A673 (cell line): ENCODE results near the gene AMOTL1. TPM values are rescaled to one million over a fixed set of nuclear protein-coding genes. Genes with fewer than 3 reads are reported as not detected.

Experiments used
- BruUV-seq: library from RNA; stranded (reverse); fragments of 400-500 nt; replicated peaks from 2 replicates; lab custom pipeline; 2021; lab: Mats Ljungman, UMichigan
- CTCF ChIA-PET: fragments of 300-600 bp; sonication (Branson Sonifier 250); formaldehyde crosslinking; loops from one replicate; lab custom pipeline; 2022; ENCODE audit warnings: antibody characterized with exemption; lab: Charles Lee
- POLR2A ChIA-PET: fragments of 300-600 bp; sonication (Branson Sonifier 250); formaldehyde crosslinking; loops from one replicate; lab custom pipeline; 2022; ENCODE audit warnings: antibody characterized with exemption; ENCODE audit not compliant: low non-redundant PET; lab: Charles Lee
- DNase-seq: peaks from one replicate; pipeline ENCODE4 v3.0.0-alpha.2; 2015; ENCODE audit warnings: low spot score
- H3K27ac ChIP-seq: fragments of 200-600 bp; sonication (generic); 2 replicates; pipeline ENCODE4 v1.5.1; 2016; ENCODE audit warnings: mixed run types, low read depth, mild to moderate bottlenecking, mixed read lengths, antibody characterized with exemption, low read length; ENCODE audit not compliant: poor library complexity, severe bottlenecking
- H3K27me3 ChIP-seq: fragments of 200-600 bp; sonication (generic); replicated peaks from 2 replicates; pipeline ENCODE4 v1.6.1; 2017; ENCODE audit warnings: mixed run types, low read depth, mild to moderate bottlenecking, mixed read lengths, antibody characterized with exemption, low read length; ENCODE audit not compliant: insufficient read depth, poor library complexity
- H3K36me3 ChIP-seq: fragments of 200-600 bp; sonication (generic); 2 replicates; pipeline ENCODE4 v1.6.1; 2016; ENCODE audit warnings: mixed run types, mild to moderate bottlenecking, mixed read lengths, antibody characterized with exemption, low read length; ENCODE audit not compliant: insufficient read depth, poor library complexity, severe bottlenecking
- H3K4me1 ChIP-seq: fragments of 200-600 bp; sonication (generic); 2 replicates; pipeline ENCODE4 v1.6.1; 2017; ENCODE audit warnings: mixed run types, mild to moderate bottlenecking, mixed read lengths, antibody characterized with exemption, low read length; ENCODE audit not compliant: insufficient read depth, poor library complexity, severe bottlenecking
- H3K4me3 ChIP-seq: fragments of 200-600 bp; sonication (generic); 2 replicates; pipeline ENCODE4 v1.5.1; 2016; ENCODE audit warnings: low read depth, mixed run types, mild to moderate bottlenecking, mixed read lengths, low read length; ENCODE audit not compliant: poor library complexity, severe bottlenecking
- H3K9me3 ChIP-seq: fragments of 200-600 bp; sonication (generic); 2 replicates; pipeline ENCODE4 v1.6.1; 2016; ENCODE audit warnings: mixed run types, low read depth, mild to moderate bottlenecking, mixed read lengths, antibody characterized with exemption, low read length; ENCODE audit not compliant: poor library complexity, severe bottlenecking
- CTCF ChIP-seq: fragments of 300-800, 200-600 bp; sonication (generic); conservative IDR thresholded peaks from 2 replicates; pipeline ENCODE4 v1.5.1; 2017; ENCODE audit warnings: low read depth, mild to moderate bottlenecking, antibody characterized with exemption, low read length, moderate library complexity, mixed read lengths
- EZH2 ChIP-seq: fragments of 200-600 bp; sonication (generic); IDR thresholded peaks from 2 replicates; pipeline ENCODE4 v1.6.1; 2017; ENCODE audit warnings: borderline replicate concordance, low read depth, mild to moderate bottlenecking, mixed read lengths, antibody characterized with exemption, low read length; ENCODE audit not compliant: poor library complexity, severe bottlenecking
- intact Hi-C: fragments of 100-400 bp; cut with micrococcal nuclease; formaldehyde crosslinking; loops from one replicate; pipeline ENCODE4 v1.10.0; 2022; ENCODE audit not compliant: unreplicated experiment
- total RNA-seq: library from RNA; stranded (reverse); gene quantifications from 2 replicates; pipeline ENCODE4 v1.2.3, GENCODE V29; 2021

The AMOTL1 gene
- total RNA-seq, 1 experiment from 2014 or later: 68.5 TPM

- intact Hi-C loops: no loop called here
- DNase-seq: no peak
- no TSS peak for BruUV-seq
- no peaks in the 10 kb centered on the region for H3K27me3 ChIP-seq
- ChIA-PET POLR2A (no interaction called here), CTCF (no interaction called here)
- no peaks in the 10 kb centered on the region for H3K9me3 ChIP-seq
- H3K4me1 ChIP-seq: peaks cover 9% of the 10 kb centered on the region
- peaks cover 63% of the 10 kb centered on the region for H3K36me3 ChIP-seq
- H3K4me3 ChIP-seq: no peak overlapping the region
- no peak overlapping the region for H3K27ac ChIP-seq
- TF ChIP-seq CTCF (no peak), EZH2 (no peak)
Observed at GRCh38 chr11:94860333-94860732, 92.2 kb downstream of the AMOTL1 start.

GRCh38 chr11:94861306-94861845, 93.2 kb downstream of the AMOTL1 start:
- DNase-seq: no peak

GRCh38 chr11:94862926-94863880, 95.0 kb downstream of the AMOTL1 start:
- BruUV-seq: no TSS peak
- no peaks in the 10 kb centered on the region for H3K27me3 ChIP-seq
- no peaks in the 10 kb centered on the region for H3K4me1 ChIP-seq
- no peak for TF ChIP-seq CTCF
- no peak for TF ChIP-seq EZH2
- no peak overlapping the region for H3K4me3 ChIP-seq
- no peak overlapping the region for H3K27ac ChIP-seq
- no peak for DNase-seq
- H3K36me3 ChIP-seq: peaks cover 56% of the 10 kb centered on the region
- H3K9me3 ChIP-seq: no peaks in the 10 kb centered on the region
- POLR2A ChIA-PET: no interaction called here
- intact Hi-C loops: no loop called here
- CTCF ChIA-PET: interaction anchor here (0.7 kb wide), 2 partner anchors 23 to 77 kb away, joined by 4 read pairs; no protein-coding TSS in a partner anchor

More at GRCh38 chr11:94861306-94861845, 93.2 kb downstream of the AMOTL1 start:
- CTCF ChIA-PET: no interaction called here
- intact Hi-C loops: no loop called here
- BruUV-seq: no TSS peak
- H3K9me3 ChIP-seq: no peaks in the 10 kb centered on the region
- H3K27me3 ChIP-seq: no peaks in the 10 kb centered on the region
- H3K4me3 ChIP-seq: no peak overlapping the region
- TF ChIP-seq CTCF (no peak), EZH2 (no peak)
- peaks cover 67% of the 10 kb centered on the region for H3K36me3 ChIP-seq
- POLR2A ChIA-PET: no interaction called here
- no peak overlapping the region for H3K27ac ChIP-seq
- no peaks in the 10 kb centered on the region for H3K4me1 ChIP-seq
